Trophoblast cell (in vitro differentiated cells and primary cell): ENCODE measurements around the gene ASNSD1.

Experiments used
- DNase-seq, 2 donors: peaks; one replicate each; pipeline ENCODE4 v3.0.0-alpha.2; 2016
- H2AFZ ChIP-seq: 2 replicates; pipeline ENCODE4 v1.6.1; 2013; ENCODE audit warnings: low read length, moderate library complexity, mild to moderate bottlenecking; ENCODE audit not compliant: insufficient read depth, poor library complexity
- H2AK5ac ChIP-seq: 2 replicates; pipeline ENCODE4 v1.6.1; 2013; ENCODE audit warnings: mild to moderate bottlenecking, low read length
- H2BK120ac ChIP-seq: 2 replicates; pipeline ENCODE4 v1.6.1; 2013; ENCODE audit warnings: low read length, mild to moderate bottlenecking, moderate library complexity; ENCODE audit not compliant: insufficient read depth, poor library complexity
- H2BK12ac ChIP-seq: 2 replicates; pipeline ENCODE4 v1.6.1; 2013; ENCODE audit warnings: mild to moderate bottlenecking, low read length, moderate library complexity
- H2BK5ac ChIP-seq: 2 replicates; pipeline ENCODE4 v1.6.1; 2013; ENCODE audit warnings: low read length, low read depth, moderate library complexity, mild to moderate bottlenecking; ENCODE audit not compliant: poor library complexity
- H3K14ac ChIP-seq: 2 replicates; pipeline ENCODE4 v1.6.1; 2013; ENCODE audit warnings: mild to moderate bottlenecking, low read length
- H3K18ac ChIP-seq: 2 replicates; pipeline ENCODE4 v1.6.1; 2013; ENCODE audit warnings: mild to moderate bottlenecking, low read length
- H3K23ac ChIP-seq: 2 replicates; pipeline ENCODE4 v1.6.1; 2013; ENCODE audit warnings: low read length
- H3K27ac ChIP-seq: 2 replicates; pipeline ENCODE4 v1.5.1; 2013; ENCODE audit warnings: low read depth, mild to moderate bottlenecking, inconsistent platforms, low read length, moderate library complexity
- H3K27me3 ChIP-seq: 2 replicates; pipeline ENCODE4 v1.6.1; 2013; ENCODE audit warnings: inconsistent platforms, mild to moderate bottlenecking, low read length, moderate library complexity; ENCODE audit not compliant: insufficient read depth
- H3K36me3 ChIP-seq, 2 experiments: 1 replicate in 1 of 2; 2 replicates in 1 of 2; pipeline ENCODE4 v1.6.1; 2013; ENCODE audit warnings: low read length in 2 of 2, mild to moderate bottlenecking in 2 of 2, moderate library complexity in 1 of 2; ENCODE audit not compliant: insufficient read depth in 2 of 2, control insufficient read depth in 1 of 2
- H3K4ac ChIP-seq: 2 replicates; pipeline ENCODE4 v1.6.1; 2013; ENCODE audit warnings: low read depth, mild to moderate bottlenecking, low read length, moderate library complexity
- H3K4me1 ChIP-seq, 2 experiments: 1 replicate in 1 of 2; 2 replicates in 1 of 2; pipeline ENCODE4 v1.6.1; 2013; ENCODE audit warnings: low read length in 2 of 2, mild to moderate bottlenecking in 2 of 2, moderate library complexity in 1 of 2; ENCODE audit not compliant: insufficient read depth in 2 of 2, control insufficient read depth in 1 of 2
- H3K4me2 ChIP-seq: 2 replicates; pipeline ENCODE4 v1.6.1; 2013; ENCODE audit warnings: inconsistent platforms, mild to moderate bottlenecking, low read length, moderate library complexity
- H3K4me3 ChIP-seq: 2 replicates; pipeline ENCODE4 v1.5.1; 2013; ENCODE audit warnings: mild to moderate bottlenecking, low read depth, low read length, inconsistent platforms
- H3K79me1 ChIP-seq: one replicate; pipeline ENCODE4 v1.6.1; 2013; ENCODE audit warnings: low read length
- H3K79me2 ChIP-seq: 2 replicates; pipeline ENCODE4 v1.6.1; 2013; ENCODE audit warnings: low read length, mild to moderate bottlenecking; ENCODE audit not compliant: control insufficient read depth, insufficient read depth, poor library complexity
- H3K9ac ChIP-seq: 2 replicates; pipeline ENCODE4 v1.6.1; 2013; ENCODE audit warnings: mild to moderate bottlenecking, low read length
- H3K9me3 ChIP-seq: 2 replicates; pipeline ENCODE4 v1.6.1; 2013; ENCODE audit warnings: low read depth, mild to moderate bottlenecking, control low read depth, inconsistent platforms, low read length; ENCODE audit not compliant: insufficient read depth
- H4K12ac ChIP-seq: 2 replicates; pipeline ENCODE4 v1.6.1; 2013; ENCODE audit warnings: low read depth, mild to moderate bottlenecking, low read length, moderate library complexity
- H4K8ac ChIP-seq: 2 replicates; pipeline ENCODE4 v1.6.1; 2013; ENCODE audit warnings: low read depth, mild to moderate bottlenecking, low read length, moderate library complexity
- H4K91ac ChIP-seq: one replicate; pipeline ENCODE4 v1.6.1; 2013; ENCODE audit warnings: low read depth, mild to moderate bottlenecking, low read length, moderate library complexity
- whole genome bisulfite sequencing: extraction: QIAGEN DNeasy Blood & Tissue Kit; methylation state at CpG from one replicate; pipeline ENCODE4 v1.1.7; 2013; ENCODE audit warnings: missing lambda C conversion rate; ENCODE audit not compliant: insufficient read length, insufficient coverage; ENCODE audit errors: extremely low coverage; 5-methylcytosine and 5-hydroxymethylcytosine counted together

ASNSD1 gene

DNA sequence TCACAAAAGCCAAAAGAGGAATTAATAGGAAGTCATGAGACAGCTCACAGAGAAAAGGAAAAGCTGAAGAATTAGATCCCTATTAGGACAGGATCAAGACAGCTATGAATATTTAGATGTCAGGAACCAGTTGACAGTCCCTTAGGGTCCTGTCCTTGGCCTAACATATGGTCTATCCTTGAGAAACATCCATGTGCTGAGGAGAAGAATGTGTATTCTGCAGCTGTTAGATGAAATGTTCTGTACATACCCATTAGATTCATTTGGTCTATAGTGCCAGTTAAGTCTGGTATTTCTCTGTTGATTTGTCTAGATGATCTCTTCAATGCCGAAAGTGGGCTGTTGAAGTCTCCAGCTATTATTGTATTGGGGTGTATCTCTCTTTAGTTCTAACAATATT, 43.1 kb upstream of the ASNSD1 start:
- H3K18ac ChIP-seq, result no peak overlapping the region
- H3K79me1 ChIP-seq, result peaks cover 2% of the 10 kb centered on the region
- no peaks in the 10 kb centered on the region for H3K36me3 ChIP-seq
- no peak overlapping the region for H3K4ac ChIP-seq
- no peak overlapping the region for H3K4me2 ChIP-seq
- H2BK120ac ChIP-seq, result no peak overlapping the region
- no peak overlapping the region for H4K91ac ChIP-seq
- H3K23ac ChIP-seq, result no peak overlapping the region
- peaks cover 0 to 3% of the 10 kb centered on the region in 2 experiments for H3K4me1 ChIP-seq
- H2AFZ ChIP-seq, result no peak overlapping the region
- H3K79me2 ChIP-seq, result no peaks in the 10 kb centered on the region
- no peaks in the 10 kb centered on the region for H3K27me3 ChIP-seq
- no peak overlapping the region for H3K9ac ChIP-seq
- no peak overlapping the region for H2BK12ac ChIP-seq
- no peak overlapping the region for H3K14ac ChIP-seq
- no peak overlapping the region for H2AK5ac ChIP-seq
- no peak overlapping the region for H3K27ac ChIP-seq
- no peak for DNase-seq
- WGBS, result no CpG with 5 or more reads among the region's 1 CpG
- H4K12ac ChIP-seq, result no peak overlapping the region
- H3K9me3 ChIP-seq, result no peaks in the 10 kb centered on the region
- H4K8ac ChIP-seq, result no peak overlapping the region
- no peak overlapping the region for H3K4me3 ChIP-seq
- no peak overlapping the region for H2BK5ac ChIP-seq

DNA sequence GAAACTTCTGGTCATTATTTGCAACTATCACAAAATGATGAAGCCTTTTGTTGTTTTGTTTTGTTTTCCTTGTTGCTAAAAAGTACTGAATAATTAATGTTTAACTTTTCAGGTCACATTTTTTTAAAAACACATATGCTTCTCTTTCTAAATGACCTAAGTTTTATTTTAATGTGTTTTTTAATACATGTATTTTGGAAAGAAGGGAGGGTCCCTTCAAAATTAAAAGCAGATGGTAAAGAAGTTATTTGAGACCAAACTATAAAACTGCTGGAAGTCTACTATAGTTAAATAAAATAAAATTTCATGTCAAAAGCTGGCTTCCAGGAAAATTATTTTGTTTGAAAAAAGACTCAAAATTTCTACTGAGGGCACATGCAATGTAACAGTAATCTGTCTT, 39.5 kb upstream of the ASNSD1 start:
- no peaks in the 10 kb centered on the region for H3K36me3 ChIP-seq
- no peaks in the 10 kb centered on the region for H3K27me3 ChIP-seq
- H4K12ac ChIP-seq, result no peak overlapping the region
- H3K79me1 ChIP-seq, result peaks cover 2% of the 10 kb centered on the region
- H3K4me1 ChIP-seq, result peaks cover 0 to 7% of the 10 kb centered on the region in 2 experiments
- no peak overlapping the region for H2BK120ac ChIP-seq
- H4K91ac ChIP-seq, result no peak overlapping the region
- H3K4me3 ChIP-seq, result no peak overlapping the region
- no peak overlapping the region for H3K14ac ChIP-seq
- no peak overlapping the region for H3K23ac ChIP-seq
- no peaks in the 10 kb centered on the region for H3K79me2 ChIP-seq
- H2AK5ac ChIP-seq, result no peak overlapping the region
- H2BK12ac ChIP-seq, result no peak overlapping the region
- no peak overlapping the region for H4K8ac ChIP-seq
- no peak overlapping the region for H3K4ac ChIP-seq
- no peak for DNase-seq
- H2BK5ac ChIP-seq, result no peak overlapping the region
- H2AFZ ChIP-seq, result no peak overlapping the region
- H3K4me2 ChIP-seq, result no peak overlapping the region
- H3K9me3 ChIP-seq, result no peaks in the 10 kb centered on the region
- no peak overlapping the region for H3K18ac ChIP-seq
- no peak overlapping the region for H3K27ac ChIP-seq
- H3K9ac ChIP-seq, result no peak overlapping the region

DNA sequence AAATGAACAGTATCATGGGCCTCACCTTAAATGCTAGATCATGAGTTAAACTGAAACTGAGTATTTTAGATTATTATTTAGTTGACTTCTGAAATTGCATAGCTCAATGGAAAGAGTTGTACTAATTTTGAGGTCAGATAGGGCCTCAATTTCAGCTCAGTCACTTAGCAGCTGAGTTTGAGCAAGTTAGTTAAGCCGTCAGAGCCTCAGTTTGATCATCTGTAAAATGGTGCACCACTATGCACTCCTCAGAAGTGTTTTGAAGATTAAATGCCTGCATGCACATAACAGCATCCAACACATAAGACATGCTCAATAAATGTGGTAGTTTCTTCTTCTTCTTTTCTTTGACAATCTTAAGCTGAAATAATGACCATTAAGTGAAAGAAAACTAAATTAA, 38.2 kb upstream of the ASNSD1 start:
- no peak overlapping the region for H3K4me2 ChIP-seq
- no CpG with 5 or more reads among the region's 1 CpG for WGBS
- no peak overlapping the region for H2AFZ ChIP-seq
- H2BK120ac ChIP-seq, result no peak overlapping the region
- H3K4ac ChIP-seq, result no peak overlapping the region
- peaks cover 0 to 7% of the 10 kb centered on the region in 2 experiments for H3K4me1 ChIP-seq
- H3K79me2 ChIP-seq, result no peaks in the 10 kb centered on the region
- H2BK5ac ChIP-seq, result no peak overlapping the region
- no peak overlapping the region for H3K14ac ChIP-seq
- H4K12ac ChIP-seq, result no peak overlapping the region
- no peak overlapping the region for H2BK12ac ChIP-seq
- no peak overlapping the region for H3K9ac ChIP-seq
- no peak overlapping the region for H3K18ac ChIP-seq
- no peak overlapping the region for H4K8ac ChIP-seq
- no peaks in the 10 kb centered on the region for H3K36me3 ChIP-seq
- H3K9me3 ChIP-seq, result no peaks in the 10 kb centered on the region
- H3K4me3 ChIP-seq, result no peak overlapping the region
- no peak overlapping the region for H3K23ac ChIP-seq
- no peak overlapping the region for H4K91ac ChIP-seq
- H3K79me1 ChIP-seq, result peaks cover 2% of the 10 kb centered on the region
- no peak for DNase-seq
- H3K27ac ChIP-seq, result no peak overlapping the region
- no peak overlapping the region for H2AK5ac ChIP-seq
- no peaks in the 10 kb centered on the region for H3K27me3 ChIP-seq

DNA sequence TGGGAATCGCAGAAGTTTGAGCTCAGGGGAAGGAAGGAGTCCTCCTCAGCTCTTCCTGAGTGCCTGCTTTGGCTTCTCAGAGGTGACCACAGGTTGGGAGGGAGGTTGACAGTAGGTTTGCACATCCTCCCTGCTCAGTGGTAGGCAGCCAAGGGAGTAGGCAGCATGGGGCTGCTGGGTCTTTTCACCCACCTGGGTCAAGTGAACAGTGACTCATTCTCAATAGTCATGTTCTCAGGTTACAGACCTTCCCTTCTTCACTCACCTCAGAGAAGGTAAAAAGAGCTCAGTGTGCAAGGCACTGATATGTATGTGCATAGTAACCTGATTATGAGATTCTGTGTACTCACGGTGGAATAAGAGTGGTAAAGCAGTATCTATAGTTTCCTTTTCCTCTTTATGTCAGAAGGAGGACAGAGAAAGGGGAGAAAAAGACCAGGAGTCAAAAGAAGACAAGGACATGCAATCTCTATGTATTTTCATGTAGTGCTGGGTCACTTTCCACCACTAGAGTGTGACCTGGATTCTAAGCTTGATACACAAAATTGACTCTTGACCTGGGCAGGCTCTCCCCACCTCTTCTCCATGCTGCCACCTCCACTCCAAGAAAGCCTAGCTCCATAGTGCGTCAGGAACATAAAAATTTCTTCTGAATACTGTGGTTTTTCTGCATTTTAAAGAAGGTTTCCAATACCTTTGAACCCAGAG, 36.5 kb upstream of the ASNSD1 start:
- H3K9ac ChIP-seq, result no peak overlapping the region
- no CpG with 5 or more reads among the region's 3 CpGs for WGBS

More for the DNA sequence above, 36.5 kb upstream of the ASNSD1 start:
- Histone ChIP-seq H3K79me2 (no peaks in the 10 kb centered on the region), H3K4me1 (peaks cover 0 to 7% of the 10 kb centered on the region in 2 experiments), H2BK12ac (peak overlapping the region; percentile 30), H4K12ac (no peak overlapping the region), H4K8ac (no peak overlapping the region), H3K4me2 (no peak overlapping the region), H3K18ac (no peak overlapping the region), H3K36me3 (no peaks in the 10 kb centered on the region), H4K91ac (no peak overlapping the region), H3K4me3 (no peak overlapping the region), H3K79me1 (peaks cover 2% of the 10 kb centered on the region), H2BK5ac (no peak overlapping the region), H2AK5ac (no peak overlapping the region), H3K9me3 (no peaks in the 10 kb centered on the region), H3K27ac (no peak overlapping the region), H3K27me3 (no peaks in the 10 kb centered on the region), H3K4ac (no peak overlapping the region), H3K14ac (no peak overlapping the region), H2AFZ (no peak overlapping the region), H2BK120ac (peak overlapping the region; percentile 40), H3K23ac (no peak overlapping the region)
- DNase-seq, result no peak
